GM12891 (cell line): ENCODE results near the gene COL26A1.

ENCODE experiments used
- PAX5 ChIP-seq: IDR thresholded peaks from 2 replicates; pipeline ENCODE4 v1.6.1; 2011; ENCODE audit warnings: low read length, moderate library complexity, mild to moderate bottlenecking; ENCODE audit not compliant: insufficient read depth, severe bottlenecking
- POLR2A ChIP-seq: IDR thresholded peaks from 2 replicates; pipeline ENCODE4 v1.6.1; 2011; ENCODE audit warnings: low read depth, low read length, control low read depth
- POLR2AphosphoS5 ChIP-seq: IDR thresholded peaks from 2 replicates; pipeline ENCODE4 v1.6.1; 2011; ENCODE audit warnings: low read depth, low read length, control low read depth
- TAF1 ChIP-seq: IDR thresholded peaks from 2 replicates; pipeline ENCODE4 v1.6.1; 2011; ENCODE audit warnings: low read depth, low read length, control low read depth

- no peak for TF ChIP-seq POLR2A
- no peak for TF ChIP-seq TAF1
- no peak for TF ChIP-seq POLR2AphosphoS5
- no peak for TF ChIP-seq PAX5
Observed at GRCh38 chr7:101398396-101399289, 36.0 kb downstream of the COL26A1 start.
